GM19099 (cell line): ENCODE results near the gene LRCH1.

ENCODE experiments used
- POLR2A ChIP-seq: IDR thresholded peaks from 3 replicates; pipeline ENCODE4 v1.6.1; 2011; ENCODE audit warnings: low read depth; ENCODE audit not compliant: insufficient read length; ENCODE audit errors: extremely low read depth

LRCH1 gene

DNA sequence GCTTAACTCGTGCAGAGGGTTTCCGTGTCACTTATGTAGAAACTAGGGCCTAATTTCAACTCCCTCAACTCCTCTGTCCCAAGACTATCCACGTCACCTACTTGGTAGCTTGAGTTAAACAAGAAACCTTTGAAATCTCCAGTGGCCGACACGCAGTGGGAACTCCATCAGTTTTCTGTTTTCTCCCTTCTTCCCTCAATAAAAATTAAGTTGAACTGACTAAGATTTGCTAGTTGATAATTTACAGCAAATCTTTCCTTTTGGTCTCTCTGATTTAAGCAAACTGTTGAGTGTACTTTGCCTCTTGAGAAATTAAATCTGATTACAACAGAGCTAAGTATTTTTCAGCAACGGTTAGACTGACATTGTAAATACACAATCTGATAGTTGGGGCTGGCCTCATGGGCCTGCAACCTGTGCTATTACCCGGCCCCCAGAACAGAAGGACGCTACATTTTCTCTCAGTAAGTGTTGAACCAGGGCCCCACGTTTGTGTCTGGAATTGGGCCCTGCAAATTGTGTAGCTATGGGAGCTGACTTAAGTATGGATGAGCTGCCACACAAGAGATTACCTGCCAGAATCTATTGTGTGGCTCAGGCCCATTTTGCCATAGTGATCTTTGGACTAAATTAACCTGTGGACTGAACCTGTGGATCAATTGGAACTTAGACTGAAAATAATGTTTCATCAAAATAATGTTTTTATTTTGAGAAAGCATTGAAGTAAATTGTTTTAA, 244.7 kb downstream of the LRCH1 start:
- no peak for TF ChIP-seq POLR2A

GRCh38 chr13:46799139-46799538, 246.2 kb downstream of the LRCH1 start:
- TF ChIP-seq POLR2A = no peak

GRCh38 chr13:46801858-46802257, 248.9 kb downstream of the LRCH1 start:
- TF ChIP-seq POLR2A = no peak
